ENCODE data around the gene TMEM235.

TMEM235 gene

DNA sequence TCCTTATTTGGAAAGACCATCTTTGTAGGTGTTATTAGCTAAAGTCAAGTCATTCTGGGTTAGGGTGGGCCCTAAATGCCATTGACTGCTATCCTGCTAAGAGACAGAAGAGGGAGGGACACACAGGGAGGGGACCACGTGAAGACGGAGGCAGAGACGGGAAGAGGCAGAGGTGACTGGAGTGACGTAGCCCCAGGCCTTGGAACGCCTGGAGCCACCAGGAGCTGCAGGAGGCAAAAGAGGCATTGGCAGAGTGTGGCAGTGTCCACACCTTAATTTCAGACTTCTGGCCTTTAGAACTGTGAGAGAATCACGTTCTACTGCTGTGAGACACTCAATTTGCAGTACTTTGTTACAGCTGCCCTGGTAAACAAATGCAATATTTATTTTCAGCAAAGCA, 31.0 kb upstream of the TMEM235 start:
- TF ChIP-seq, protein P1, sequence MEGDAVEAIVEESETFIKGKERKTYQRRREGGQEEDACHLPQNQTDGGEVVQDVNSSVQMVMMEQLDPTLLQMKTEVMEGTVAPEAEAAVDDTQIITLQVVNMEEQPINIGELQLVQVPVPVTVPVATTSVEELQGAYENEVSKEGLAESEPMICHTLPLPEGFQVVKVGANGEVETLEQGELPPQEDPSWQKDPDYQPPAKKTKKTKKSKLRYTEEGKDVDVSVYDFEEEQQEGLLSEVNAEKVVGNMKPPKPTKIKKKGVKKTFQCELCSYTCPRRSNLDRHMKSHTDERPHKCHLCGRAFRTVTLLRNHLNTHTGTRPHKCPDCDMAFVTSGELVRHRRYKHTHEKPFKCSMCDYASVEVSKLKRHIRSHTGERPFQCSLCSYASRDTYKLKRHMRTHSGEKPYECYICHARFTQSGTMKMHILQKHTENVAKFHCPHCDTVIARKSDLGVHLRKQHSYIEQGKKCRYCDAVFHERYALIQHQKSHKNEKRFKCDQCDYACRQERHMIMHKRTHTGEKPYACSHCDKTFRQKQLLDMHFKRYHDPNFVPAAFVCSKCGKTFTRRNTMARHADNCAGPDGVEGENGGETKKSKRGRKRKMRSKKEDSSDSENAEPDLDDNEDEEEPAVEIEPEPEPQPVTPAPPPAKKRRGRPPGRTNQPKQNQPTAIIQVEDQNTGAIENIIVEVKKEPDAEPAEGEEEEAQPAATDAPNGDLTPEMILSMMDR (IDR thresholded peaks at IDR 0.05; ENCODE audit: poor library complexity, severe bottlenecking), result no peak
- ATAC-seq (ENCODE audit: low read depth), result no peak
- peaks cover 27% of the 10 kb centered on the region for H3K36me3 ChIP-seq (ENCODE audit: low read depth)
- DNase-seq (ENCODE audit: low spot score), result no peak
- no peak overlapping the region for H3K27ac ChIP-seq (ENCODE audit: poor library complexity, severe bottlenecking)
- H3K4me1 ChIP-seq (ENCODE audit: insufficient read depth, poor library complexity, severe bottlenecking), result peaks cover 9% of the 10 kb centered on the region
- no peaks in the 10 kb centered on the region for H3K9me3 ChIP-seq (ENCODE audit: severe bottlenecking)
- H3K4me3 ChIP-seq (ENCODE audit: severe bottlenecking), result no peak overlapping the region
- no peaks in the 10 kb centered on the region for H3K27me3 ChIP-seq (ENCODE audit: insufficient read depth, poor library complexity, severe bottlenecking)

GRCh38 chr17:78202666-78203065, 28.8 kb upstream of the TMEM235 start:
- no peaks in the 10 kb centered on the region for H3K9me3 ChIP-seq (ENCODE audit: severe bottlenecking)
- no peaks in the 10 kb centered on the region for H3K27me3 ChIP-seq (ENCODE audit: insufficient read depth, poor library complexity, severe bottlenecking)
- H3K4me1 ChIP-seq (ENCODE audit: insufficient read depth, poor library complexity, severe bottlenecking), result peaks cover 9% of the 10 kb centered on the region
- peaks cover 6% of the 10 kb centered on the region for H3K36me3 ChIP-seq (ENCODE audit: low read depth)
- H3K27ac ChIP-seq (ENCODE audit: poor library complexity, severe bottlenecking), result no peak overlapping the region
- DNase-seq (ENCODE audit: low spot score), result no peak
- TF ChIP-seq, protein P1 (IDR thresholded peaks at IDR 0.05; ENCODE audit: poor library complexity, severe bottlenecking), result no peak
- H3K4me3 ChIP-seq (ENCODE audit: severe bottlenecking), result no peak overlapping the region
- ATAC-seq (ENCODE audit: low read depth), result no peak

DNA sequence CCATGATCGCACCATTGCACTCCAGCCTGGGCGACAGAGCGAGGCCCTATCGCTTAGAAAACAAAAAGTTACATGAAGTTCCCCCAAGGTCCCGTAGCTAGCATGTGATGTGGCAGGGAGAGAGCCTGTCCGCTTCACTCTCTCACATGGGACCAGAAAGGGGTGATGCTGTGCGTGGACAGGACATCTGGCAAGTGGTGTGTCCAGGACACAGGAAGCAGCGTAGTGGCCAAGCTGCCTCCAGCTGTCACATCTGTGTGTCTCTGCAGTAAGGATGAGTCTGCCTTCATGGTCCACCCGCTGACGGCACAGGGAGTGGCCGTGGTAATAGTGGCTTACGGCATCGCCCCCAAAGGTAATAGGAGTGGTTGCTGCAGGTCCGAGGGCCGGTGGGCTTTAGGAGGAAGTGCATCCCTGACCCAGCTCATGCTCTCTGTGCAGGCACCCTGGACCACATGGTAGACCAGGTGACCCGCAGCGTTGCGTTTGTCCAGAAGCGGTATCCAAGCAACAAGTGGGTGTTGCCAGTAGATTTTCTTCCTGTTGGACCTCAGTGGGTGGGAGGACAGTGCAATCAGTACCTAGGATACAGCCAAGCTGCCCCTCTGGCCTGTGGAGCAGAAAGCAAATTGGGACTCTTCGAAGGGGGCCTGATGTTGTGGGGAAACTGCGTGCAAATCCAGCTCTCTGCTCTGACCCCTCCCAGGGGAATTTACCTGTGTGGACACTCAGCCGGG, 26.9 kb upstream of the TMEM235 start:
- peaks cover under 1% of the 10 kb centered on the region for H3K4me1 ChIP-seq (ENCODE audit: insufficient read depth, poor library complexity, severe bottlenecking)
- no peaks in the 10 kb centered on the region; the same call in none of the 2 replicates for H3K36me3 ChIP-seq (ENCODE audit: low read depth)
- ATAC-seq (ENCODE audit: low read depth) (no peak), DNase-seq (ENCODE audit: low spot score) (no peak)
- TF ChIP-seq, protein P1 (IDR thresholded peaks at IDR 0.05; ENCODE audit: poor library complexity, severe bottlenecking), result no peak
- no peak overlapping the region for H3K27ac ChIP-seq (ENCODE audit: poor library complexity, severe bottlenecking)
- no peak overlapping the region for H3K4me3 ChIP-seq (ENCODE audit: severe bottlenecking)
- H3K9me3 ChIP-seq (ENCODE audit: severe bottlenecking), result no peaks in the 10 kb centered on the region
- H3K27me3 ChIP-seq (ENCODE audit: insufficient read depth, poor library complexity, severe bottlenecking), result no peaks in the 10 kb centered on the region

- TF ChIP-seq, protein P1 (IDR thresholded peaks at IDR 0.05; ENCODE audit: poor library complexity, severe bottlenecking), result no peak
- Histone ChIP-seq H3K36me3 (ENCODE audit: low read depth) (no peaks in the 10 kb centered on the region; the same call in 1 of the 2 replicates), H3K4me3 (ENCODE audit: severe bottlenecking) (no peak overlapping the region), H3K27me3 (ENCODE audit: insufficient read depth, poor library complexity, severe bottlenecking) (no peaks in the 10 kb centered on the region), H3K27ac (ENCODE audit: poor library complexity, severe bottlenecking) (no peak overlapping the region), H3K9me3 (ENCODE audit: severe bottlenecking) (no peaks in the 10 kb centered on the region), H3K4me1 (ENCODE audit: insufficient read depth, poor library complexity, severe bottlenecking) (no peaks in the 10 kb centered on the region)
- DNase-seq (ENCODE audit: low spot score) (no peak), ATAC-seq (ENCODE audit: low read depth) (no peak)
Measured at GRCh38 chr17:78205124-78205775, 26.2 kb upstream of the TMEM235 start.

GRCh38 chr17:78206298-78206697, 25.1 kb upstream of the TMEM235 start:
- no peak overlapping the region for H3K4me3 ChIP-seq (ENCODE audit: severe bottlenecking)
- no peak for ATAC-seq (ENCODE audit: low read depth)
- H3K27me3 ChIP-seq (ENCODE audit: insufficient read depth, poor library complexity, severe bottlenecking), result no peaks in the 10 kb centered on the region
- no peak overlapping the region for H3K27ac ChIP-seq (ENCODE audit: poor library complexity, severe bottlenecking)
- H3K36me3 ChIP-seq (ENCODE audit: low read depth), result no peaks in the 10 kb centered on the region; the same call in 1 of the 2 replicates
- no peaks in the 10 kb centered on the region for H3K4me1 ChIP-seq (ENCODE audit: insufficient read depth, poor library complexity, severe bottlenecking)
- DNase-seq (ENCODE audit: low spot score), result no peak
- TF ChIP-seq, protein P1 (IDR thresholded peaks at IDR 0.05; ENCODE audit: poor library complexity, severe bottlenecking), result no peak
- no peaks in the 10 kb centered on the region for H3K9me3 ChIP-seq (ENCODE audit: severe bottlenecking)

Measured in RWPE2 (cell line).